OCI-M2 (cell line): ENCODE results near the gene NDFIP1.

Experiments used
- DNase-seq: peaks from one replicate; lab custom pipeline; 2025; ENCODE audit not compliant: unreplicated experiment; lab: John Stamatoyannopoulos, UW

NDFIP1 gene

GRCh38 chr5:142117579-142118151 is 9.1 kb downstream of the NDFIP1 start:
- no peak for DNase-seq

- no peak for DNase-seq
Measured at GRCh38 chr5:142118155-142118686, 9.6 kb downstream of the NDFIP1 start.

GRCh38 chr5:142119051-142119625 is 10.6 kb downstream of the NDFIP1 start:
- no peak for DNase-seq

- DNase-seq: no peak
Measured at GRCh38 chr5:142120247-142120935, 11.8 kb downstream of the NDFIP1 start.

GRCh38 chr5:142122121-142122520 is 13.5 kb downstream of the NDFIP1 start:
- DNase-seq: no peak

GRCh38 chr5:142125378-142125777 is 16.8 kb downstream of the NDFIP1 start:
- DNase-seq: no peak

GRCh38 chr5:142125963-142126362 is 17.4 kb downstream of the NDFIP1 start:
- DNase-seq: no peak

- no peak for DNase-seq
Measured at GRCh38 chr5:142128675-142129208, 20.2 kb downstream of the NDFIP1 start.

GRCh38 chr5:142129446-142130066 is 21.0 kb downstream of the NDFIP1 start:
- no peak for DNase-seq

- no peak for DNase-seq
Measured at GRCh38 chr5:142131394-142131793, 22.8 kb downstream of the NDFIP1 start.

- no peak for DNase-seq
Measured at GRCh38 chr5:142132916-142133315, 24.3 kb downstream of the NDFIP1 start.

GRCh38 chr5:142133330-142134206 is 25.0 kb downstream of the NDFIP1 start:
- DNase-seq: no peak

GRCh38 chr5:142134331-142135010 is 25.9 kb downstream of the NDFIP1 start:
- DNase-seq: no peak

- DNase-seq: no peak
Measured at GRCh38 chr5:142141463-142141862, 32.9 kb downstream of the NDFIP1 start.

- no peak for DNase-seq
Measured at GRCh38 chr5:142143878-142144277, 35.3 kb downstream of the NDFIP1 start.

GRCh38 chr5:142145106-142145900 is 36.7 kb downstream of the NDFIP1 start:
- DNase-seq: peak; percentile 16

GRCh38 chr5:142149363-142149762 is 40.8 kb downstream of the NDFIP1 start:
- no peak for DNase-seq

GRCh38 chr5:142150431-142150830 is 41.9 kb downstream of the NDFIP1 start:
- DNase-seq: no peak
